GM12864 (cell line): Measurements from ENCODE around the gene SLC9C2.
"Not testable (repeated sequence)": the region's sequence is repeated elsewhere in the genome, so short reads cannot be mapped to it uniquely, and the experiment has no call there.

Experiments used
- DNase-seq: peaks from one replicate; pipeline ENCODE4 v3.0.0-alpha.2; 2011; ENCODE audit warnings: low read depth
- H3K4me3 ChIP-seq: 2 replicates; pipeline ENCODE4 v1.5.1; 2011; ENCODE audit warnings: mild to moderate bottlenecking, low read depth, low read length, control low read depth
- CTCF ChIP-seq: IDR thresholded peaks from 2 replicates; pipeline ENCODE4 v1.5.1; 2011; ENCODE audit warnings: low read depth, mild to moderate bottlenecking, moderate library complexity, low read length, control low read depth, inconsistent platforms; ENCODE audit errors: missing control alignments

The SLC9C2 gene

DNA sequence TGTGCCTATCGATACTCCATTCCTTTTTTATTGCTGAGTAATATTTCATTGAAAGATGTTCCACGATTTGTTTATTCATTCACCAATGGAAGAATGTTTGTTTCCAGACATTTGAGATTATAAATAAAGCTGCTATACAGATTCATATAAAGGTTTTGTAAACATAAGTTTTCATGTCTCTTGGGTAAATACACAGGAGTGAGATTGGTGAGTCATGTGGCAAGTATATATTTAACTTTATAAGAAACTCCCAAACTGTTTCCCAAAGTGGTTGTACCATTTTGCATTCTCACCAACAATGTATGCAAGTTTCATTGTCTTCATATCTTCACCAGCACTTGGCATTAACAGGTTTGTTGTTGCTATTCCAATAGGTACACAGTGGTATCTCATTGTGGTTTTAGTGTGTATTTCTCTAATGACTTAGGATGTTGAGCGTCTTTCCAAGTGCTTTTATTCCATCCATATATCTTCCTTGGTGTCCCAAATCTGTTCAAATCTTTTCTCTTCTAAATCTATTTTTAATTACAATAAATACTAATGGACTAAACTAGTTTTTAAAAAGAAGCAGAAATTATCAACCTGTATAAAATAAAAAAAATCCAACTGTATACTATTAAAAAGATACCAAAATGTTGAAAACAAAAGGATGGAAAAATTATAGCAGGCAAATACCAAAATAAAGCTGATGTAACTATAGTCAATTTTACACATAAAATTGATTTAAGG, 6.6 kb downstream of the SLC9C2 start:
- no peak for DNase-seq
- TF ChIP-seq CTCF: no peak
- no peak overlapping the region for H3K4me3 ChIP-seq

DNA sequence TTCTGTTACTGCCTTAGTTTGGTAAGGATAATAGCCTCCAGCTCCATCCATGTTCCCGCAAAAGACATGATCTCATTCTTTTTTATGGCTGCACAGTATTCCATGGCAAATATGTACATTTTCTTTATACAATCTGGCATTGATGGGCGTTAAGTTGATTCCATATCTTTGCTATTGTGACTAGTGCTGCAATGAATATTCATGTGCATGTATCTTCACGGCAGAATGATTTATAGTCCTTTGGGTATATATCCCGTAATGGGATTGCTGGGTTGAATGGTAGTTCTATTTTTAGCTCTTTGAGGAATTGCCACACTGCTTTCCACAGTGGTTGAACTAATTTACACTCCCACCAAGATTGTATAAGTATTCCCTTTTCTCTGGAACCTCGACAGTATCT, 11.7 kb downstream of the SLC9C2 start:
- DNase-seq, H3K4me3 ChIP-seq: not testable (repeated sequence)

DNA sequence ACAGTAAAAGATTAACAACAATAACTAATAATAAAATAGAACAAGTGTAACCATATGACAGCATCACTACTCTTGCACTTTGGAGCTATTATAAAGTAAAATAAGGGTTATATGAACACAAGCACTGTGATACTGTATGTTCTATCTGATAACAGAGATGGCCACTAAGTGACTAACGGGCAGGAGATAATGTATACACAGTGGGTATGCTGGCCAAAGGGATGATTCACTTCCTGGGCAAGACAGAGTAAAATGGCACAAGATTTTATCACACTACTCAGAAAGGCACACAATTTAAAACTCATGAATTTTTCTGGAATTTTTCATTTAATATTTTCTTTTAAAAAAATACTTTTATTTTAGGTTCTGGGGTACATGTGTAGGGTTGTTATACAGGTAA, 12.3 kb downstream of the SLC9C2 start:
- TF ChIP-seq CTCF: no peak
- no peak for DNase-seq
- no peak overlapping the region for H3K4me3 ChIP-seq

DNA sequence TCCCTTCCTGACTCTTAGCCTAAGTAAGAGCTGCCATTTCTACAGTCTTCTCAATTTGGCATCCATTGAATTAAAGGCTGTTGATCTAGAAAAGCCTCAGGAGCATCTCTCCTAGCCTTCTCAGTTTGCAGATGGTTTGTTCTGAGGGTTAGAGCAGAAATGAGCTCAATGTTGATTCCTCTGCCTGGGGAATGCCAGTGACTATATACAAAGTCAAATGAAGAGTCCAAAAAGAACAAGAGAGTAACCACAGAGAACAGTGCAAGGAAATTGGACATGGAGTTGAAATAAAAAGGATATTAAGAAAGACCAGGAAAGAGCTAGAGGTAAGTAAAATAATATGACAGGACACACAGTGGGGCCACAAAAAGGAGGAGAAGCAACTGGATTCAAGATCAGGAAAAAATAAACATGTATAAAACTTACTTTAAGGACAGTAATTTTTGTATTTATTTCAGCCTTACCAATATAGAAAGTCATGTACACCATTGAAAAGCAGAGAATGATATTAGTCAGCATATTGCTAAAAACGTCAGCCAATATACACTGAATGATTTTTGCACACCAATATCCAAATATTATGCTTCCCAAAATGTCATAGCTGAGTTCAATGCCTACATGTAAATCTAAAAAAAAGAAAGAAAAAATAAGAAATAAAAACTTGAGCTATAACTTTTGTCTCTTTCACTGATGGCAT, 21.3 kb downstream of the SLC9C2 start:
- no peak overlapping the region for H3K4me3 ChIP-seq
- no peak for TF ChIP-seq CTCF
- DNase-seq: no peak

DNA sequence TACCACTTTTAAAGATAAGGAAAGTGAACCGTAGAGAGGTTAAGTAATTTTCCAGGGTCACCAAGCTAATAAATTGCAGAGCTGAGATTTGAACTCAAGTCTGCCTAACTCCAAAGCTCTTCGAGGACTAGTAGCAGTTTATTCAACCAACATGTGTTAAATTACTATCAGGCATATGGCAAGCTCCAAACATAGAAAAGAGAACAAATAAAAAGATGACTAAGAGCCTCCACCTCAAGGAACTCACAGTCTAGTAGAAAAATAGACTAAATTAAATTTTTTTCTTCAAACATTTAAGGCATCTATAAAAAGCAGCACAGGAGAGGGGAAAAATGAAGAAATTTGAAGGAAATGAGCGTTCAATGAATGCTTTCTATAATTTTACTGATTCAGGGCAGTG, 22.2 kb downstream of the SLC9C2 start:
- no peak overlapping the region for H3K4me3 ChIP-seq
- no peak for TF ChIP-seq CTCF
- no peak for DNase-seq

DNA sequence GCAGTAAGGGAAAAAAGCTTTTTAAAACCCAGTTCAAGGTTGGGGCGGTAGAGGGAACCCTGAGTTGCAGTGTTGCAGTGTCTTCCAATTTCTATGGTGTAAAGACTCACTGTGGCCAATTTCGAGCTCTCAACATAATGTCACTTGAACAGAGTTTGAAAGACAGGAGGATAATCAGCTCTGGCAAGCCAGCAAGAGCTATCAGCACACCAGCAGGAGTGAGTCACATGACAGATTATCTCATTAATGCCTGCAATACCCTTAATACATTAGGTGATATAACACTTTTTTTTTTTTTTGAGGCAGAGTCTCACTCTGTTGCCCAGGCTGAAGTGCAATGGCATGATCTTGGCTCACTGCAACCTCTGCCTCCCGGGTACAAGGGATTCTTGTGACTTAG, 22.8 kb downstream of the SLC9C2 start:
- no peak for DNase-seq
- TF ChIP-seq CTCF: no peak

DNA sequence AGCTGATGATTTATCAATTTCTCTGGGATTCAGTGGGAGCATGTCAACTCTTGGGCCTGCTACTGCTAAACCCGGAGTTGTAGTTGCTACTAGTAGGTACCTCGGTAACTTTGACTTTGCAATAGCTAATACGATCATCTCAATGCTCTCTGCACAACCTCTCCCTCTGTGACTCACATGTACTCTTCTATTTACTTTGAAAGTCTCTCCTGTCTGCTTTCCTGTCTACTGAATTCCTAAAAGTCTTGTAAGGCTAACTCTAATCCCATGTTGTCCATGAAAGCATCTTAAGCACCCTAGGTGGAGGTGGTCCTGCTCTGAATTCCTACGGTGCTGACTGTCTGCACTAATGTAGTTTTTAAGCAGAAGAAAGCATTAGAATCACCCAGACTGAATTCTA, 29.3 kb downstream of the SLC9C2 start:
- DNase-seq: no peak
- TF ChIP-seq CTCF: no peak
- H3K4me3 ChIP-seq: no peak overlapping the region

More for the DNA sequence above, 22.8 kb downstream of the SLC9C2 start:
- H3K4me3 ChIP-seq: no peak overlapping the region
